HUES48 (cell line): ENCODE data around the gene C21orf58.

Source experiments
- H3K27ac ChIP-seq: one replicate; pipeline ENCODE4 v1.7.0; 2013; ENCODE audit warnings: low read depth, low read length, inconsistent platforms
- H3K27me3 ChIP-seq: 2 replicates; pipeline ENCODE4 v1.6.1; 2013; ENCODE audit warnings: mild to moderate bottlenecking, low read length; ENCODE audit not compliant: control insufficient read depth, insufficient read depth
- H3K36me3 ChIP-seq: 2 replicates; pipeline ENCODE4 v1.6.1; 2013; ENCODE audit warnings: low read length; ENCODE audit not compliant: control insufficient read depth, insufficient read depth
- H3K4me1 ChIP-seq: 2 replicates; pipeline ENCODE4 v1.6.1; 2013; ENCODE audit warnings: mild to moderate bottlenecking, low read length; ENCODE audit not compliant: control insufficient read depth, insufficient read depth
- H3K4me3 ChIP-seq: 2 replicates; pipeline ENCODE4 v1.5.1; 2013; ENCODE audit warnings: mild to moderate bottlenecking, low read depth, low read length
- H3K9ac ChIP-seq: 2 replicates; pipeline ENCODE4 v1.6.1; 2013; ENCODE audit warnings: mild to moderate bottlenecking, low read depth, low read length, moderate library complexity
- H3K9me3 ChIP-seq: 2 replicates; pipeline ENCODE4 v1.6.1; 2013; ENCODE audit warnings: low read length; ENCODE audit not compliant: control insufficient read depth, insufficient read depth

C21orf58 gene

DNA sequence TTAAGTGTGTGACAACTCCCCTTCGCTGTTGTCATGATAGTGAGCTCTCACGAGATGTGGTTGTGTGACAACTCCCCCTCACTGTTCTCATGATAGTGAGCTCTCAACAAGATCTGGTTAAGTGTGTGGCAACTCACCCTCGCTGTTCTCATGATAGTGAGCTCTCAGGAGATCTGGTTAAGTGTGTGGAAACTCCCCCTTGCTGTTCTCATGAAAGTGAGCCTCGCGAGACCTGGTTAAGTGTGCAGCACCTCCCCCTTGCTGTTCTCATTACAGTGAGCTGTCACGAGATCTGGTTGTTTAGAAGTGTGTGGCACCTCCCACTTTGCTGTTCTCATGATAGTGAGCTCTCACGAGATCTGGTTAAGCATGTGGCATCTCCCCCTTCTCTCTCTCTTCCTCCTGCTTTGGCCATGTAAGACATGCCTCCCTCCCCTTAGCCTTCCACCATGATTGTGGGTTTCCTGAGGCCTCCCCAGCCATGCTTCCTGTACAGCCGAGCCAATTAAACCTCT, 70.0 kb downstream of the C21orf58 start:
- Histone ChIP-seq H3K4me1 (no peaks in the 10 kb centered on the region), H3K27ac (no peak overlapping the region), H3K9ac (no peak overlapping the region), H3K4me3 (no peak overlapping the region), H3K36me3 (peaks cover 98% of the 10 kb centered on the region), H3K27me3 (no peaks in the 10 kb centered on the region), H3K9me3 (no peaks in the 10 kb centered on the region)

DNA sequence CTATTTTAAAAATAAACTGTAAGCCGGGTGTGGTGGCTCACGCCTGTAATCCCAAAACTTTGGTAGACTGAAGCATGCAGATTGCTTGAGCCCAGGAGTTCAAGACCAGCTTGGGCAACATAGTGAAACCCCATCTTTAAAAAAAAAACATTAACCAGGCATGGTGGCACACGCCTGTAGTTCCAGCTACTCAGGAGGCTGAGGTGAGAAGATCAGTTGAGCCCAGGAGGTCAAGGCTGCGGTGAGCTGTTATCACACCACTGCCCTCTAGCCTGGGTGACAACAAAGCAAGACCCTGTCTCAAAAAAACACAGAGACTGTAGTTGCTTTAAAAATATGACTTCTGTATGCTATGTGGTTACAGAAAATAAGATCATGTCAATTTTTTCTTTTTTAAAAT, 70.8 kb downstream of the C21orf58 start:
- H3K9ac ChIP-seq: no peak overlapping the region
- H3K4me3 ChIP-seq: no peak overlapping the region
- no peaks in the 10 kb centered on the region for H3K9me3 ChIP-seq
- H3K4me1 ChIP-seq: no peaks in the 10 kb centered on the region
- no peaks in the 10 kb centered on the region for H3K27me3 ChIP-seq
- H3K27ac ChIP-seq: no peak overlapping the region
- H3K36me3 ChIP-seq: peaks cover 98% of the 10 kb centered on the region
